Endothelial cell of umbilical vein (primary cell): Measurements from ENCODE around the gene NQO2. TPM values are rescaled to one million over a fixed set of nuclear protein-coding genes. Genes with fewer than 3 reads are reported as not detected.
A peak's percentile ranks its signal among the peaks of the same experiment; 100 is the strongest.
"Not testable (repeated sequence)": the region's sequence is repeated elsewhere in the genome, so short reads cannot be mapped to it uniquely, and the experiment has no call there.

ENCODE experiments used
- BruUV-seq: library from RNA; stranded (reverse); fragments of 400-500 nt; replicated peaks from 2 replicates; lab custom pipeline; 2021; lab: Mats Ljungman, UMichigan
- CTCF ChIA-PET: fragments of 300-600, 350-600 bp; sonication (Branson Sonifier 250); formaldehyde crosslinking; loops from one replicate; lab custom pipeline; 2021; ENCODE audit warnings: antibody characterized with exemption, inconsistent platforms; lab: Charles Lee
- POLR2A ChIA-PET: fragments of 300-600, 350-600 bp; sonication (Branson Sonifier 250); formaldehyde crosslinking; loops from one replicate; lab custom pipeline; 2021; ENCODE audit warnings: antibody characterized with exemption, inconsistent platforms; lab: Charles Lee
- DNase-seq: peaks from one replicate; pipeline ENCODE4 v3.0.0-alpha.2; 2011; ENCODE audit warnings: low read depth, low spot score
- FAIRE-seq: peaks from 2 replicates; lab custom pipeline; 2011; peaks lifted over from hg19 to GRCh38; lab: Jason Lieb, UNC
- H2AFZ ChIP-seq: 2 replicates; pipeline ENCODE4 v1.6.0; 2012; ENCODE audit warnings: low read depth, low read length, control low read depth, inconsistent platforms
- H3K27ac ChIP-seq: 2 replicates; pipeline ENCODE4 v1.5.1; 2011; ENCODE audit warnings: low read depth, mild to moderate bottlenecking, control low read depth, low read length, moderate library complexity; ENCODE audit not compliant: insufficient read depth
- H3K27me3 ChIP-seq, 2 experiments: 2 replicates each; pipeline versions ENCODE4 v1.6.0 to v1.6.1; 2011; ENCODE audit warnings: low read length in 2 of 2, mixed read lengths in 1 of 2; ENCODE audit not compliant: control insufficient read depth in 2 of 2, insufficient read depth in 2 of 2
- H3K36me3 ChIP-seq, 2 experiments: 2 replicates in 1 of 2; 3 replicates in 1 of 2; pipeline ENCODE4 v1.5.1; 2011; ENCODE audit warnings: low read length in 2 of 2, mild to moderate bottlenecking in 1 of 2, moderate library complexity in 1 of 2; ENCODE audit not compliant: control insufficient read depth in 2 of 2, insufficient read depth in 2 of 2; ENCODE audit errors: extremely low read depth in 1 of 2
- H3K4me1 ChIP-seq: 3 replicates; pipeline ENCODE4 v1.5.1; 2011; ENCODE audit warnings: mild to moderate bottlenecking, low read length; ENCODE audit not compliant: control insufficient read depth, insufficient read depth; ENCODE audit errors: extremely low read depth
- H3K4me2 ChIP-seq: 2 replicates; pipeline ENCODE4 v1.6.1; 2011; ENCODE audit warnings: low read length, control low read depth, mixed read lengths; ENCODE audit not compliant: insufficient read depth
- H3K4me3 ChIP-seq, 3 experiments: fragments of 200-600 bp in 1 of 3; sonication (generic), shearing (Covaris generic) in 1 of 3; replicated peaks in 1 of 3; 2 replicates each; pipeline ENCODE4 v1.5.1; 2011 to 2016; ENCODE audit warnings: control low read depth in 3 of 3, low read length in 3 of 3, mild to moderate bottlenecking in 2 of 3, inconsistent platforms in 1 of 3, low read depth in 1 of 3, moderate library complexity in 1 of 3; ENCODE audit not compliant: insufficient read depth in 1 of 3
- H3K79me2 ChIP-seq: 2 replicates; pipeline ENCODE4 v1.6.0; 2012; ENCODE audit warnings: low read length, inconsistent platforms; ENCODE audit not compliant: control insufficient read depth, insufficient read depth
- H3K9ac ChIP-seq: replicated peaks from 2 replicates; pipeline ENCODE3; 2011; ENCODE audit warnings: low read length, control low read depth; ENCODE audit not compliant: insufficient read depth; ENCODE audit errors: extremely low read depth
- H3K9me1 ChIP-seq: replicated peaks from 3 replicates; pipeline ENCODE4 v1.6.0; 2011; ENCODE audit warnings: mild to moderate bottlenecking, low read length; ENCODE audit not compliant: control insufficient read depth, insufficient read depth; ENCODE audit errors: extremely low read depth
- H3K9me3 ChIP-seq: replicated peaks from 2 replicates; pipeline ENCODE4 v1.5.1; 2012; ENCODE audit warnings: low read length, inconsistent platforms; ENCODE audit not compliant: control insufficient read depth, insufficient read depth
- H4K20me1 ChIP-seq: replicated peaks from 2 replicates; pipeline ENCODE3; 2011; ENCODE audit warnings: mild to moderate bottlenecking, low read length; ENCODE audit not compliant: control insufficient read depth, insufficient read depth; ENCODE audit errors: extremely low read depth
- CTCF ChIP-seq, 2 donors: IDR thresholded peaks; 1 replicate in 1 of 2; 2 replicates in 1 of 2; pipeline ENCODE4 v1.5.1; 2011; ENCODE audit warnings: low read length in 2 of 2, mild to moderate bottlenecking in 2 of 2, moderate library complexity in 2 of 2, control low read depth in 1 of 2, inconsistent platforms in 1 of 2, low read depth in 1 of 2; ENCODE audit not compliant: insufficient read depth in 1 of 2; ENCODE audit errors: extremely low read depth in 1 of 2
- GATA2 ChIP-seq: IDR thresholded peaks from 2 replicates; pipeline ENCODE4 v1.7.0; 2011; ENCODE audit warnings: low read depth, mild to moderate bottlenecking, moderate library complexity, mixed read lengths, low read length; ENCODE audit not compliant: insufficient read length, insufficient read depth
- dilution Hi-C: fragments of 300-500 bp; cut with MboI; formaldehyde crosslinking; loops from one replicate; pipeline ENCODE4 v1.15.0; 2019; ENCODE audit warnings: low sequenced_read_pairs; ENCODE audit not compliant: extremely low pct_ligation_motif_present
- intact Hi-C: fragments of 100-400 bp; cut with micrococcal nuclease; formaldehyde crosslinking; loops from one replicate; pipeline ENCODE4 v1.10.0; 2022
- polyA plus RNA-seq, 4 experiments: library from polyadenylated mRNA; depleted of rRNA in 3 of 4; stranded (reverse) in 3 of 4; unstranded in 1 of 4; fragments of >200 nt; gene quantifications; 2 replicates each; pipeline versions ENCODE4 v1.2.1 to v1.2.3, GENCODE V29; 2011 to 2012; ENCODE audit warnings: missing spikeins in 1 of 4
- total RNA-seq: library from RNA; stranded (reverse); gene quantifications from 2 replicates; pipeline ENCODE4 v1.2.3, GENCODE V29; 2021

NQO2 gene
- total and polyA plus RNA-seq, 2 donors (not counting 3 experiments of a cell fraction or from before 2014, with no cell fraction given): 27.6 to 48.0 TPM

- Histone ChIP-seq H3K79me2 (no peaks in the 10 kb centered on the region), H3K27ac (no peak overlapping the region), H3K9me1 (no peaks in the 10 kb centered on the region), H4K20me1 (no peaks in the 10 kb centered on the region), H3K4me2 (no peak overlapping the region), H3K9ac (no peak overlapping the region), H3K36me3 (no peaks in the 10 kb centered on the region), H3K4me1 (peaks cover 12% of the 10 kb centered on the region), H3K4me3 (no peak overlapping the region), H3K27me3 (peaks cover 0 to 1% of the 10 kb centered on the region in 2 experiments), H3K9me3 (no peaks in the 10 kb centered on the region), H2AFZ (no peak overlapping the region)
- TF ChIP-seq GATA2: no peak
- POLR2A ChIA-PET: no interaction called here
- FAIRE-seq (no peak), DNase-seq (no peak)
- intact Hi-C loops (no loop called here), dilution Hi-C loops (no loop called here)
- CTCF ChIA-PET: no interaction called here
- BruUV-seq: no TSS peak
Observed at GRCh38 chr6:2993755-2994317, 5.9 kb upstream of the NQO2 start.

GRCh38 chr6:2998249-2998997 is 1.3 kb upstream of the NQO2 start:
- peak; percentile 33 for DNase-seq
- dilution Hi-C loops, BruUV-seq, H3K9ac ChIP-seq, H3K27me3 ChIP-seq, H4K20me1 ChIP-seq, H3K36me3 ChIP-seq, H3K27ac ChIP-seq, H3K79me2 ChIP-seq, H3K9me3 ChIP-seq, H3K9me1 ChIP-seq: not testable (repeated sequence)
- intact Hi-C loops: loop anchor here (2.0 kb wide), 3 partner anchors 120 to 260 kb away; partner anchors contain the start of genes BPHL and PSMG4
- peaks cover 16% of the 10 kb centered on the region for H3K4me1 ChIP-seq
- TF ChIP-seq CTCF (IDR thresholded peaks at IDR 0.05; ENCODE audit: extremely low read depth in 1 of 2, insufficient read depth in 1 of 2, low read depth in 1 of 2, low read length in 2 of 2): peak; percentile 34 to 38
- peak overlapping the region; percentile 84 for H3K4me2 ChIP-seq
- FAIRE-seq: peak; percentile 100
- H3K4me3 ChIP-seq: peak overlapping the region; percentile 43 to 63 (median 51)
- ChIA-PET CTCF (interaction anchor here (7.4 kb wide), 1 partner anchor 58 kb away, joined by 126 read pairs; no protein-coding TSS in a partner anchor), POLR2A (interaction anchor here (1.2 kb wide), 1 partner anchor 8 kb away, joined by 4 read pairs; no protein-coding TSS in a partner anchor)
- H2AFZ ChIP-seq: peak overlapping the region; percentile 91
